Lung (tissue), 12 donors: ENCODE measurements around the gene GLI3. TPM values are rescaled to one million over a fixed set of nuclear protein-coding genes. Genes with fewer than 3 reads are reported as not detected.
A peak's percentile ranks its signal among the peaks of the same experiment; 100 is the strongest.

Source experiments
- ATAC-seq: fragments of 200-7000 bp; cut with Tn5 transposase; one replicate; pipeline ENCODE4 v1.9.1; 2020; ENCODE audit warnings: moderate number of reproducible peaks; ENCODE audit not compliant: insufficient read depth, low FRiP score
- DNase-seq, 3 donors: peaks; one replicate each; pipeline ENCODE4 v3.0.0-alpha.2; 2013 to 2017
- H3K27ac ChIP-seq, 2 donors: one replicate each; pipeline ENCODE4 v1.5.1; 2013; ENCODE audit warnings: mild to moderate bottlenecking in 2 of 2, moderate library complexity in 2 of 2, control low read depth in 1 of 2, inconsistent platforms in 1 of 2, low read depth in 1 of 2, low read length in 1 of 2
- H3K27me3 ChIP-seq, 3 donors: one replicate each; pipeline ENCODE4 v1.5.1; 2013; ENCODE audit warnings: low read length in 2 of 3; ENCODE audit not compliant: control insufficient read depth in 3 of 3, insufficient read depth in 3 of 3
- H3K36me3 ChIP-seq, 4 donors: one replicate each; pipeline ENCODE4 v1.5.1; 2013; ENCODE audit warnings: low read length in 4 of 4, mild to moderate bottlenecking in 1 of 4, moderate library complexity in 1 of 4; ENCODE audit not compliant: control insufficient read depth in 4 of 4, insufficient read depth in 4 of 4
- H3K4me1 ChIP-seq, 5 donors: one replicate each; pipeline ENCODE4 v1.5.1; 2013; ENCODE audit warnings: low read length in 5 of 5, mild to moderate bottlenecking in 2 of 5, moderate library complexity in 1 of 5; ENCODE audit not compliant: control insufficient read depth in 5 of 5, insufficient read depth in 5 of 5
- H3K4me3 ChIP-seq: one replicate; pipeline ENCODE4 v1.5.1; 2013; ENCODE audit warnings: mild to moderate bottlenecking, control low read depth, moderate library complexity
- H3K9ac ChIP-seq, 2 donors: one replicate each; pipeline ENCODE4 v1.5.1; 2013; ENCODE audit warnings: low read length in 2 of 2, control low read depth in 1 of 2; ENCODE audit not compliant: insufficient read depth in 1 of 2
- H3K9me3 ChIP-seq, 4 donors: one replicate each; pipeline ENCODE4 v1.5.1; 2013; ENCODE audit warnings: low read length in 3 of 4, mild to moderate bottlenecking in 1 of 4, moderate library complexity in 1 of 4; ENCODE audit not compliant: control insufficient read depth in 4 of 4, insufficient read depth in 3 of 4
- CTCF ChIP-seq: IDR thresholded peaks from 2 replicates; pipeline ENCODE4 v1.5.1; 2012; ENCODE audit warnings: mild to moderate bottlenecking; ENCODE audit errors: control extremely low read depth, extremely low read depth
- WGBS, 2 donors: extraction: QIAGEN DNeasy Blood & Tissue Kit; methylation state at CpG; one replicate each; pipeline ENCODE4 v1.1.7; 2013; 5-methylcytosine and 5-hydroxymethylcytosine counted together
- polyA plus RNA-seq, 2 donors: library from polyadenylated mRNA; stranded (reverse); fragments of 200-250 nt; gene quantifications; one replicate each; pipeline ENCODE4 v1.2.1, GENCODE V29; 2013
- total RNA-seq, 2 donors: library from RNA; depleted of rRNA in 1 of 2; stranded (reverse); fragments of >200 nt in 1 of 2; gene quantifications; one replicate each; pipeline ENCODE4 v1.2.1, GENCODE V29; 2014 to 2021
- donor health status: control.
- donor health status: control.
- donor health status: Bipolar disorder and iron deficiency.
- donor health status: healthy.
- donor health status: DM: yes; HTN: yes; CAD: no.

Gene GLI3
- total and polyA plus RNA-seq, 4 donors: 2.0 to 23.4 (median 10.3) TPM

GRCh38 chr7:42161110-42161509 is 75.9 kb downstream of the GLI3 start:
- Histone ChIP-seq H3K4me1 (peaks cover 0 to 51% (median 3%) of the 10 kb centered on the region in 5 donors), H3K27me3 (no peaks in the 10 kb centered on the region), H3K36me3 (no peaks in the 10 kb centered on the region), H3K27ac (no peak overlapping the region), H3K9me3 (no peaks in the 10 kb centered on the region), H3K4me3 (no peak overlapping the region), H3K9ac (no peak overlapping the region)
- ATAC-seq (no peak), DNase-seq (peak in 1 of 3 donors; percentile 26)
- TF ChIP-seq CTCF: no peak
- WGBS, 2 donors: 67 to 77% methylated on average over 2 of the region's 2 CpGs

GRCh38 chr7:42159130-42159529 is 77.9 kb downstream of the GLI3 start:
- 81 to 88% methylated on average over 3 of the region's 3 CpGs for WGBS, 2 donors
- H3K4me3 ChIP-seq: no peak overlapping the region
- H3K36me3 ChIP-seq: no peaks in the 10 kb centered on the region
- no peaks in the 10 kb centered on the region for H3K9me3 ChIP-seq
- H3K27ac ChIP-seq: no peak overlapping the region
- H3K27me3 ChIP-seq: no peaks in the 10 kb centered on the region
- ATAC-seq (no peak), DNase-seq (peak in 2 of 3 donors; percentile 85 to 88)
- H3K9ac ChIP-seq: no peak overlapping the region
- peaks cover 3 to 71% (median 11%) of the 10 kb centered on the region in 5 donors for H3K4me1 ChIP-seq
- no peak for TF ChIP-seq CTCF

GRCh38 chr7:42156967-42157721 is 79.9 kb downstream of the GLI3 start:
- no peaks in the 10 kb centered on the region for H3K27me3 ChIP-seq
- ATAC-seq: no peak
- WGBS, 2 donors: 90 to 93% methylated on average over 6 of the region's 6 CpGs
- no peaks in the 10 kb centered on the region for H3K9me3 ChIP-seq
- H3K4me3 ChIP-seq: no peak overlapping the region
- H3K9ac ChIP-seq: no peak overlapping the region
- H3K36me3 ChIP-seq: no peaks in the 10 kb centered on the region
- no peak for TF ChIP-seq CTCF
- H3K4me1 ChIP-seq: peaks cover 3 to 75% (median 23%) of the 10 kb centered on the region in 5 donors
- no peak for DNase-seq
- no peak overlapping the region for H3K27ac ChIP-seq
